ENCODE data around the gene DERA. TPM values are rescaled to one million over a fixed set of nuclear protein-coding genes. Genes with fewer than 3 reads are reported as not detected.

The DERA gene
- total RNA-seq, 1 donor from 2014 or later, result 15.3 TPM

DNA sequence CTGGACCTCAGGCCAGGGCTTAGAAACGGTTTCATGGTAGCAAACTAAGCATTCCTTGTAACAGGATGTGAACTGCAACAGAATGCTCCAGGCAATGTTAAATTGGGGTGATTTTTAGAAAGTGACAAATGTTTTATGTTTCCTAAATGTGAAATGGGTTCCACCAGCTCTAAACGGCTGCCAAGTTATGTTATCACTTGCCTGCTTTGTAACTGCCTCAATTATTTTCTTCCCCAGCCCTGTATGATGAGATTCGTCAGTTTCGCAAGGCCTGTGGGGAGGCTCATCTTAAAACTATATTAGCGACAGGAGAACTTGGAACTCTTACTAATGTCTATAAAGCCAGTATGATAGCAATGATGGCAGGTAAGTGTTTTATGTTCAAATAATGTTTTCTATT lies 70.9 kb downstream of the DERA start:
- intact Hi-C loops (cut with micrococcal nuclease), result no loop called here
- no peak overlapping the region for H3K4me3 Mint-ChIP-seq
- peaks cover 6% of the 10 kb centered on the region for H3K36me3 Mint-ChIP-seq (ENCODE audit: low read depth)
- H3K27me3 Mint-ChIP-seq (ENCODE audit: insufficient read depth), result no peaks in the 10 kb centered on the region
- no peak overlapping the region for H3K27ac Mint-ChIP-seq
- H3K9me3 Mint-ChIP-seq, result no peaks in the 10 kb centered on the region
- H3K4me1 Mint-ChIP-seq (ENCODE audit: low read depth), result peaks cover 13% of the 10 kb centered on the region
- DNase-seq (ENCODE audit: low spot score), result no peak

DNA sequence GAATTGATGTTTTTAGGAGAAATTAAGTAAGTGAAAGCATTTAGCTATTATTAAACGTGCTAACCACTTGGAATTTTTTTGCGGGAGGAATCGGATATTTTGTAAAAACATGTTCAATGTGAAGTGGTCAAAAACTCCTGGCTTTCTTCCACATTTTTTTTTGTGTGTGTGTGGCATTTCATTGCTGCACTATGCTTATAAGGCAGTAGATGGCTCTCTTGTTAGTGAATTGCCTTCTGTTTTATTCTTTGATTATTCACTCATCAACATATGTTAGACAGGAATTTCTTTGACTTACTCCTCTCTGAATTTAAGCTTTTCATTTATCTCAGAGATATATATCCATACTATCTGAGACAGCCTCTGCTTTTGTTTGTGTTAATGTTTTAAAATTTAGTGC lies 71.3 kb downstream of the DERA start:
- H3K4me1 Mint-ChIP-seq (ENCODE audit: low read depth), result peaks cover 13% of the 10 kb centered on the region
- H3K27ac Mint-ChIP-seq, result no peak overlapping the region
- DNase-seq (ENCODE audit: low spot score), result no peak
- no peaks in the 10 kb centered on the region for H3K9me3 Mint-ChIP-seq
- H3K27me3 Mint-ChIP-seq (ENCODE audit: insufficient read depth), result no peaks in the 10 kb centered on the region
- H3K36me3 Mint-ChIP-seq (ENCODE audit: low read depth), result peaks cover 6% of the 10 kb centered on the region
- intact Hi-C loops (cut with micrococcal nuclease), result no loop called here
- no peak overlapping the region for H3K4me3 Mint-ChIP-seq

DNA sequence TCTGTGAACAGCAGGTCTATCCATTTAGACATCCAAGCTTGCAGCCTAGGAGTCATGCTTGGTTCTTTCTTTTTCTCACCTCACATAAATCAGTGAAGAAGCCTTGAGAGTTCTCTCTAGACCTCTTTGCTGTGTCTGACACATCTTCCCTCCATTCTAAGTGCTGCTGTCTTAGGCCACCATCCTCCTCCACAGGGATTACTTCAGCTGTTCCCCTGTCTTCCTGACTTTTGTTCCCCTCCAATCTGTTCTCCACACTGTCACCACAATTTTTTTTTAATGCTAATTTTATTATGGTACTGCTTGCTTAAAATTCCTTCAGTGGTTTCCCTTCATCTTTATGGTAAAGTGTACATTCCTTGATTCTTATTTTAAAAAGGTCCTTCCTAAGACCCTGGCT lies 71.8 kb downstream of the DERA start:
- DNase-seq (ENCODE audit: low spot score), result no peak
- H3K4me1 Mint-ChIP-seq (ENCODE audit: low read depth), result peaks cover 13% of the 10 kb centered on the region
- no peak overlapping the region for H3K4me3 Mint-ChIP-seq
- intact Hi-C loops (cut with micrococcal nuclease), result no loop called here
- no peaks in the 10 kb centered on the region for H3K9me3 Mint-ChIP-seq
- H3K36me3 Mint-ChIP-seq (ENCODE audit: low read depth), result peaks cover 6% of the 10 kb centered on the region
- H3K27me3 Mint-ChIP-seq (ENCODE audit: insufficient read depth), result no peaks in the 10 kb centered on the region
- no peak overlapping the region for H3K27ac Mint-ChIP-seq

DNA sequence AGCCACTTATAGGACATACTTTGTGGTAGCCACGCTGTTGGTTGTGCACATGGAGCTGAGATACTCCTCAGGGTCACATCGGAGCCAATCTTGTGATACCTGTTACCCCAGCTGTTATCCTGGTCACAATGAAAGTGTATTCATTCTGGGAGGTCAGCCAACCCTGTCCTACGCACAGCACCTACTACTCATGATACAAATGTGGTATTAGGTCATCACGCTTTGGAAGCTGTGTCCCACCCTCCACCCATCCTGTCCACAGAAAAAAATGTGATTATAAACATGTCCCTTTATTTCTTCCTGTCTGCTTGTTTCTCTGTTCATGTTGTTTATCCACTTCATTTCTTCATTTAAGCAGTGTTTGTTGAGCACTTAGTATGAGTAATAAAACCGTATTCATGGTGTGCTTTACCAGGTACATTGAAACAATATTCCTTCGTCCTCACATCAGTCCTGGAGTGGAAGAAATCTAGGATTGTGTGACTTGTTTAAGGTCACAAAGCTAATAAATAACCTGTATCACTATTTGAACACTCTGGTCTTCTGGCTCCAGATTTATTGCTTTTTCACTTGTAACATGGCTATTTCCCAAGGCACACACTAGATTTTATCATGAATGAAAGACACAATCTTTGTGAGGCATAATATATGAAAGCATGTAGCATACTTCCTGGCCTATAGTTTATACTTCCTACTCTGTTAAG lies 73.1 kb downstream of the DERA start:
- peaks cover 13% of the 10 kb centered on the region for H3K4me1 Mint-ChIP-seq (ENCODE audit: low read depth)
- intact Hi-C loops (cut with micrococcal nuclease), result no loop called here
- no peaks in the 10 kb centered on the region for H3K9me3 Mint-ChIP-seq
- no peaks in the 10 kb centered on the region for H3K27me3 Mint-ChIP-seq (ENCODE audit: insufficient read depth)
- DNase-seq (ENCODE audit: low spot score), result no peak
- H3K36me3 Mint-ChIP-seq (ENCODE audit: low read depth), result peaks cover 8% of the 10 kb centered on the region
- H3K4me3 Mint-ChIP-seq, result no peak overlapping the region
- H3K27ac Mint-ChIP-seq, result no peak overlapping the region

DNA sequence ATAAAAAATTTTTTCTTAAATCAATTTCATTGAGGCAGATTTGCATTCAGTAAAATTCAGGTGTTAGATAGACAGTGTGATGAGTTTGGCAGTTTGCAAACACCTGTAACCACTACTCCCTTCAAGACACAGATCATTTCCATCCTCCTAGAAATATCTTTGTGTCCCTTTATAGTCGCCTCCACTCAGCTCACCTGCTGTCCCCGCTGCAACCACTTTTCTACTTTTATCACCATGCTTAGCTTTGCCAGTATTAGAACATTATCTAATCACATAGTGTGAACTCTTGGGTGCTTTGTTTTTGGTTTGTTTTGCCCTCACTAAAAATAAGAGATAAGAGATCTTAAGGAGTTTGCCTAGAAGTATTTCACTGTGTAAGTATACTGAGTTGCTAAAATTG lies 73.8 kb downstream of the DERA start:
- no peaks in the 10 kb centered on the region for H3K9me3 Mint-ChIP-seq
- peaks cover 13% of the 10 kb centered on the region for H3K4me1 Mint-ChIP-seq (ENCODE audit: low read depth)
- DNase-seq (ENCODE audit: low spot score), result no peak
- no peak overlapping the region for H3K4me3 Mint-ChIP-seq
- no peak overlapping the region for H3K27ac Mint-ChIP-seq
- H3K27me3 Mint-ChIP-seq (ENCODE audit: insufficient read depth), result no peaks in the 10 kb centered on the region
- intact Hi-C loops (cut with micrococcal nuclease), result no loop called here
- H3K36me3 Mint-ChIP-seq (ENCODE audit: low read depth), result peaks cover 8% of the 10 kb centered on the region

DNA sequence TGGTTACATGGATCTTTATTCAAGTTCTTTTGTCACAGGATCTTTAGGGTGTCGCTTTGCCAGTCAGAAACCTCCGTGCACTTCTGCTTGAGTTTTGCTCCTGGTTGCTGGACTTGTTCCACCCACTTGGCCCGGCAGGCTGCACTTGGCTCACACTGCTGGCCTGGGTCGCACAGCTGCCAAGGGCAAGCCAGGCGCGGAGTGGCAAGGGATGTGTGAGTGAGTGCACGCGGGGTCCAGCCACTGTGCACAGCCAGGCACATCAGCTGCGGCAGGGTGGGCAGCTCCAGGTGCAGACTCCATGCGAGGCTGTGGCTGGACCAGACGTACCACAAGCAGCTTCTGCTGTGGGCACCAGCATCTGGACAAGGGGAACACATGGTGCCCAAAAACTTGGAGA lies 76.6 kb downstream of the DERA start:
- no peak for DNase-seq (ENCODE audit: low spot score)

DNA sequence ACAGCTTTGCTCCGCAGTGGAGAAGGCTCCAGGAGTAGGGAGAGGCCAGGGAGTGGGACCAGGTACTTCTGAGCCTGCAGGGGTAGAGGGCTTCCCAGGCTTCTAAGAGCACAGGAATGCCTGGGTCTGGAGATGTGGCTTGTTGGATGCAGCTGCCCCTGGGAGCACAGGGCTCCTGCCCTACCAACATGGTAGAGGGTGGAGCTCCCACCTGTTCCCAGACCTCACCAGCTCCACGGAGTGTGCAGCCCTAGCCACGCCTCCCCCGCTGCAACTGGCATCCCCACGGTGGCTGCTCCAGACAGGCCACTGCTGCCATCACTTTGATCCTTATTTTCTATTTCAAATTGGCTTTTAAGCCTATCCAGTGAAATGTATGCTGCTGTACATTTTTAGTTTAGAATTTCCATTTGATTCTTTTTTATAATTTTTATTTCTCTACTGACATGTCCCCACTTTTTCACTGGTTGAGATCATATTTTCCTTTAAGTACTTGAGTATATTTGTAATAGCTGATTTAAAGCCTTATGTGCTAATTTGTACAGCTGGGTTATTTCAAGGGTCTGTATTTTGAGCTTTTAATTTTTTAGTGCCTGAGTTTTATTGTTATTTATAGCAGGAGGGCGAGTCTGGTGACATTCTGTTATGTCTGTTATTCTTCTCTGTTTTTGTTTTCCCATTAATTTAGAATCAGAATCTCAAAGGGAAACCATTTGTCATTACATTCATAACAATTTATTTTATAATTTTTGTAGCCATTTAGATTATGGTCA lies 78.0 kb downstream of the DERA start:
- no peak overlapping the region for H3K4me3 Mint-ChIP-seq
- peaks cover 8% of the 10 kb centered on the region for H3K36me3 Mint-ChIP-seq (ENCODE audit: low read depth)
- H3K27ac Mint-ChIP-seq, result no peak overlapping the region
- DNase-seq (ENCODE audit: low spot score), result no peak
- H3K4me1 Mint-ChIP-seq (ENCODE audit: low read depth), result peaks cover 13% of the 10 kb centered on the region
- H3K9me3 Mint-ChIP-seq, result no peaks in the 10 kb centered on the region
- no peaks in the 10 kb centered on the region for H3K27me3 Mint-ChIP-seq (ENCODE audit: insufficient read depth)
- intact Hi-C loops (cut with micrococcal nuclease), result no loop called here

More for the DNA sequence above, 76.6 kb downstream of the DERA start:
- H3K27ac Mint-ChIP-seq, result no peak overlapping the region
- no peak overlapping the region for H3K4me3 Mint-ChIP-seq
- H3K36me3 Mint-ChIP-seq (ENCODE audit: low read depth), result peaks cover 8% of the 10 kb centered on the region
- intact Hi-C loops (cut with micrococcal nuclease), result no loop called here
- H3K9me3 Mint-ChIP-seq, result no peaks in the 10 kb centered on the region
- H3K4me1 Mint-ChIP-seq (ENCODE audit: low read depth), result peaks cover 13% of the 10 kb centered on the region
- H3K27me3 Mint-ChIP-seq (ENCODE audit: insufficient read depth), result no peaks in the 10 kb centered on the region

DNA sequence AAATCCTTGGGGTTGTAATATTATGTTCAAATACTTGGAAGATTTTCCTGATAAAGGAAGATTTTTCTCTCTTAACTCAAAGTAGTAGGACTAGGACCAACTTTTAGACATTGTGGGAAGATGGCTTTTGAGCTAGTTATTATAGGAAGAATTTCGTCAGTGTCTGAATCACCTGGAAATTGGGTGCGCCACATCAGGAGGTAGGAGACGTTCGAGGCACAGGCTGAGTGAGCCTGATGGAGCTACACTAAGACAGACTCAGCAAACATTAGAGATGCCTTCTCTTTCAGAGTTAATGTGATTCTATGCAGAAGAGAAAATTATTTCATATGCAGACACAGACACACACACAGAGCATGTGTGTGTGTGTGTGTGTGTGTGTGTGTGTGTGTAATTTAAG lies 84.7 kb downstream of the DERA start:
- Mint-ChIP-seq H3K36me3 (ENCODE audit: low read depth) (no peaks in the 10 kb centered on the region), H3K4me1 (ENCODE audit: low read depth) (no peaks in the 10 kb centered on the region), H3K9me3 (no peaks in the 10 kb centered on the region), H3K27me3 (ENCODE audit: insufficient read depth) (no peaks in the 10 kb centered on the region), H3K4me3 (no peak overlapping the region), H3K27ac (no peak overlapping the region)
- intact Hi-C loops (cut with micrococcal nuclease), result no loop called here
- DNase-seq (ENCODE audit: low spot score), result no peak

DNA sequence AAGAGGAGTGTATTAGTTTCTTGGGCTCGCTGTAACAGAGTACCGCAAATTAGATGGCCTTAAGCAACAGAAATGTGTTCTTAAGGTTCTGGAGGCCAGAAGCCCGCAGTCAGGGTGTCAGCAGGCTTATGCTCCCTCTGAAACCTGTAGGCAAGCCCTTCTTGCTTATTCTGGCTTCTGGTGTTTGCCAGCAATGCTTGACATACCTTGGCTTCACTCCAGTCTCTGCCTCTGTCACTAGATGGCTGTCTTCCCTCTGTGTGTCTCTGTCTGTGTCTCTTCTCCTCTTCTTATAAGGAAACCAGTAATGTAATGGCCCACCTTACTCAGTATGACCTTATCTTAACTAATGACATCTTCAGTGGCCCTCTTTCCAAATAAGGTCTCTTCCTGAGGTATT lies 85.1 kb downstream of the DERA start:
- Mint-ChIP-seq H3K4me3 (no peak overlapping the region), H3K9me3 (no peaks in the 10 kb centered on the region), H3K27me3 (ENCODE audit: insufficient read depth) (no peaks in the 10 kb centered on the region), H3K4me1 (ENCODE audit: low read depth) (no peaks in the 10 kb centered on the region), H3K27ac (no peak overlapping the region), H3K36me3 (ENCODE audit: low read depth) (no peaks in the 10 kb centered on the region)
- intact Hi-C loops (cut with micrococcal nuclease), result no loop called here
- DNase-seq (ENCODE audit: low spot score), result no peak

DNA sequence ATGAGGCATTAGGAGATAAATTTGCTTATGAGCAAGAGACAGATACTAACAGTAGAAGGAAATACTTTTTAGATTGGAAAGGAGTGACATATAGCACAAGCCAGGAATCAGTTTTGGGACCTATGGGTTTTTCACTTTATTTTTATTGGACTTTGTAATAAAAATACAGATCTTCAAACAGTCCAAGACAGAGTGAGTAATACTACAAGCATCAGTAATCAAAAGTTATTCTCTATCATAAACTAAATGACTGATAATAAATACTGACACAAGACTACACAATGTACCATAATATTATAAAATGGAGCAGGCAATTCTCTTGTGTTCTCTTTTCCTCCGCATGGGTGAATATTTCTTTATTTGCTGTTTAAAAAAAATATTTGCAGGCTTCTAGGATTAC lies 85.8 kb downstream of the DERA start:
- DNase-seq (ENCODE audit: low spot score), result no peak
- no peaks in the 10 kb centered on the region for H3K36me3 Mint-ChIP-seq (ENCODE audit: low read depth)
- H3K27me3 Mint-ChIP-seq (ENCODE audit: insufficient read depth), result no peaks in the 10 kb centered on the region
- intact Hi-C loops (cut with micrococcal nuclease), result no loop called here
- H3K4me1 Mint-ChIP-seq (ENCODE audit: low read depth), result no peaks in the 10 kb centered on the region
- no peaks in the 10 kb centered on the region for H3K9me3 Mint-ChIP-seq
- H3K4me3 Mint-ChIP-seq, result no peak overlapping the region
- H3K27ac Mint-ChIP-seq, result no peak overlapping the region

DNA sequence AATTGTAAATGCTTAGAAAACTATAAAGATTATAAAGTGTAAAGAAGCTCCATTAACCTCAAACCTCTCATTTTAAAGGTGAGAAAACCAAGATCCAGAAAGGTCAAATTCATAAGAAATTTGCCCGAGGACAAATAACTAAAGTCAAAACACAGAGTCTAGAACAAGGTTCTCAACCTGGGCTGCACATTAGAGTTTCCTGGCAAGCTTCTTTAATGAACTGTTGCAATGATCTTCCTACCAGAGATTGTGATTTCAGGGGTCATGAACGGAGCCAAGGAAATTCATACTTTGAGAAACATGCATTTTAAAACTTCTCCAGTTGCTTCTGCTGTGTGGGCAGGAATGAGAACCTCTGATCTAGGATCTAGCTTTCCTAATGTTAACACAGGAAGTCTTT lies 86.8 kb downstream of the DERA start:
- intact Hi-C loops (cut with micrococcal nuclease), result no loop called here
- H3K4me1 Mint-ChIP-seq (ENCODE audit: low read depth), result no peaks in the 10 kb centered on the region
- H3K4me3 Mint-ChIP-seq, result no peak overlapping the region
- no peaks in the 10 kb centered on the region for H3K9me3 Mint-ChIP-seq
- DNase-seq (ENCODE audit: low spot score), result no peak
- no peaks in the 10 kb centered on the region for H3K36me3 Mint-ChIP-seq (ENCODE audit: low read depth)
- H3K27ac Mint-ChIP-seq, result no peak overlapping the region
- H3K27me3 Mint-ChIP-seq (ENCODE audit: insufficient read depth), result no peaks in the 10 kb centered on the region

DNA sequence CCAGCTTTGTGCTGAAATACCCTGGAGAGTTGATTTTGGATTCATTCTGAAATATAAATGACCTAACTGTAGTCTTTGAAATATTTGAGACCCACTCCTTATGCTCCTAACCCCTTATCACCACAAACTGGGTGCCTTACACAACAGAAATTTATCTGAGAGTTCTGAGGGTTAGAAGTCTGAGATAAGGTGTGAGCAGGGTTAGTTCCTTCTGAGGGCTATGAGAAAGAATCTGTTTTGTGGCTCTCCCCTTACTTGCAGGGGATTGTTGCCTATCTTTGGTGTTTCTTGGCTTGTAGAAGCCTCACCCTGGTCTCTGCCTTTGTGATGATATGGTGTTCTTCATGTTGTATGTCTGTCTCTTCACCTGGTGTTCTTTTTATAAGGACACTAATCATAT lies 91.7 kb downstream of the DERA start:
- Mint-ChIP-seq H3K27ac (no peak overlapping the region), H3K4me3 (no peak overlapping the region), H3K27me3 (ENCODE audit: insufficient read depth) (no peaks in the 10 kb centered on the region), H3K36me3 (ENCODE audit: low read depth) (no peaks in the 10 kb centered on the region), H3K4me1 (ENCODE audit: low read depth) (no peaks in the 10 kb centered on the region), H3K9me3 (no peaks in the 10 kb centered on the region)
- intact Hi-C loops (cut with micrococcal nuclease), result no loop called here
- no peak for DNase-seq (ENCODE audit: low spot score)

DNA sequence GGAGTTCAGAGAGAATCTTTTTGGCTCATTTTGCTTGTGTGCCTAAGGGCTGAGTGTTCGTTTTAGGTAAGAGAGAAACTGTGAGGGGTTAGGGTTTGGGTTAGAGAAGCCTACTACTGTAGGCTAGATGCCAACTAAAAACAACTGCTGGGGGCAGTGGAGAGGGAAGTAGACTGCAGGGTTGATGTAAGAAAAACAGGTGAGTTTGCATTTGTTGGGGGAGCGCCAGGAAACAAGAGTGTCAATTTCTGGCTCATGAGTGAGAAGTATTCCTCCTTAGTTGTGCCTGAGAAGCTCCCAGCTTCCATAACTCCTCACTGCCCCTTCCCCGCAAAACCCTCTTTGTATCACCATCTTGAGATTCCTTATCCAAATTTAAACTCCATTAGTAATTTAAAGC lies 92.3 kb downstream of the DERA start:
- Mint-ChIP-seq H3K4me3 (no peak overlapping the region), H3K36me3 (ENCODE audit: low read depth) (no peaks in the 10 kb centered on the region), H3K27me3 (ENCODE audit: insufficient read depth) (no peaks in the 10 kb centered on the region), H3K9me3 (no peaks in the 10 kb centered on the region), H3K27ac (no peak overlapping the region), H3K4me1 (ENCODE audit: low read depth) (no peaks in the 10 kb centered on the region)
- DNase-seq (ENCODE audit: low spot score), result no peak
- intact Hi-C loops (cut with micrococcal nuclease), result no loop called here
